Stimulated activated memory B cell treated with anti-CD40 and anti-IgM and Interleukin-4, amounts not matched to agents 10 μg/mL and 1 μg/mL and 100 μg/mL, for 72 hours (primary cell): ENCODE measurements around the gene IGDCC3.

Experiments used
- ATAC-seq: fragments of 150-1000 bp; cut with Tn5 transposase; 2 replicates; pipeline ENCODE4 v1.10.0; 2021
- H3K27ac Mint-ChIP-seq: one replicate; pipeline ENCODE4 v1.8.0; 2022; ENCODE audit warnings: mild to moderate bottlenecking, mixed read lengths
- H3K27me3 Mint-ChIP-seq: one replicate; pipeline ENCODE4 v1.8.0; 2022; ENCODE audit warnings: mixed read lengths
- H3K36me3 Mint-ChIP-seq: one replicate; pipeline ENCODE4 v1.8.0; 2022; ENCODE audit warnings: mixed read lengths
- H3K4me1 Mint-ChIP-seq: one replicate; pipeline ENCODE4 v1.8.0; 2022; ENCODE audit warnings: mixed read lengths
- H3K4me3 Mint-ChIP-seq: one replicate; pipeline ENCODE4 v1.8.0; 2022; ENCODE audit warnings: mild to moderate bottlenecking, moderate library complexity, mixed read lengths
- H3K9me3 Mint-ChIP-seq: one replicate; pipeline ENCODE4 v1.8.0; 2022; ENCODE audit warnings: mixed read lengths

Gene IGDCC3

DNA sequence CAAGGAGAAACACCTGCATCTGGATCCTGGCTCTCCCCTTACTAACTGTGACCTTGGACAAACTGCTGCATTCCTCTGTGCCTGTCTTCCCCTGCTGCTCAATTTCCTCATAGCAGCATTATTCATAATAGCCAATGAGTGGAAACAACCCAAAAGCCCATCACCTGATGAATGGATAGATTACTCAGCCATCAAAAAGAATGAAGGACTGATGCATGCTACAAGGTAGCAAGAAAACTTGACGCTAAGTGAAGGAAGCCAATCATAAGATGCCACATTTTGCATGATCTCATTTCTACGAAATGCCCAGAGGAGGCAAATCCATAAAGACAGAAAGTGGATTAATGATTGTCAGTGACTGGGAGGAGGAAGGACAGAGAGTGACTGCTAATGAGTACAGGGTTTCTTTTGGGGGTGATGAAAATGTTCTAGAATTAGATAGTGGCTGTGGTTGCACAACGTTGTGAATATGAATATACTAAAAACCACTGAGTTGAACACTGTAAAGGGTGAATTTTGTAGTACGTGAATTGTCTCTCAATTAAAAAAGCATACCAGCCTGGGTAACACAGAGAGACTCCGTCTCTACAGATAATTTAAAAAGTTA is 33.8 kb upstream of the IGDCC3 start:
- peaks cover 30% of the 10 kb centered on the region for H3K27me3 Mint-ChIP-seq
- no peak overlapping the region for H3K27ac Mint-ChIP-seq
- H3K9me3 Mint-ChIP-seq = no peaks in the 10 kb centered on the region
- H3K36me3 Mint-ChIP-seq = no peaks in the 10 kb centered on the region
- H3K4me1 Mint-ChIP-seq = peaks cover 31% of the 10 kb centered on the region
- H3K4me3 Mint-ChIP-seq = no peak overlapping the region
- ATAC-seq = no peak

DNA sequence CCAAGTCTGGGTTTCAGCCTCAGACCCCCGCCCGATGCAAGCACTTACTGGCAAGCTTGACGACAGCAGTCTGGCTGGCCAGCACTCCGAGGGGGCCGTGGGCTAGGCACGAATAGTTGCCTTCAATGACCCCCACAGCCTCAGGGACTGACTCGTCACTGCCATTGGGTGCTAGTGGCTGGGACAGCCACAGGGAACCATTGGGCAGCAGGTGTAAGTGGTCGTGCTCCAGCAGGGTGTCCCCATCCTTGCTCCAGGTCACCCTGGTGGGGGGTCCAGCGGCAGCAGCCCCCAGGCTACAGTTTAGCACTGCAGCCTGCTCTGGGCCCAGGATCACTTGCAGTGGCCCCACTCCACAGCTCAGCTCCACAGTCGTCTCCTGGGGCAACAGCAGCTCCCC is 33.2 kb upstream of the IGDCC3 start:
- no peaks in the 10 kb centered on the region for H3K36me3 Mint-ChIP-seq
- H3K27ac Mint-ChIP-seq = no peak overlapping the region
- H3K9me3 Mint-ChIP-seq = no peaks in the 10 kb centered on the region
- no peak for ATAC-seq
- peaks cover 31% of the 10 kb centered on the region for H3K4me1 Mint-ChIP-seq
- H3K4me3 Mint-ChIP-seq = no peak overlapping the region
- peaks cover 31% of the 10 kb centered on the region for H3K27me3 Mint-ChIP-seq

DNA sequence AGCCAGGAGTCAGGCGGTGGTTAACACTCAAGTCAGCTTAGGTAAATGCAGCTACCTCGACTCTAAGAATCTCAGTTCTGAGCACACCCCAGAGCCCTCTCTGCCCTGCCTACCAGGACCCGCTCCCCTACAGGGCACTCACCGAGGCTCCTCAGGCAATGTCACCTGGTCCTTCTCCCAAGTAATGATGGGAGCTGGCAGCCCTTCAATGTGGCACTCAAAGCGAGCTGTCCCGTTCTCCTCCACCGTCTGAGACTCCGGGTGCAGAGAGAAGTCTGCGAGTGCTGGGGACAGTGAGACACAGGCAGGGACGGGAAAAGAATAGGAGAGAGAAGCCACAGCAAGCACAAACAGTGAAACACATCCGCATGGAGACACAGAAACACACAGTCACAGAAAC is 32.2 kb upstream of the IGDCC3 start:
- Mint-ChIP-seq H3K27ac (no peak overlapping the region), H3K27me3 (peaks cover 37% of the 10 kb centered on the region), H3K36me3 (no peaks in the 10 kb centered on the region), H3K4me3 (no peak overlapping the region), H3K9me3 (no peaks in the 10 kb centered on the region), H3K4me1 (peaks cover 31% of the 10 kb centered on the region)
- no peak for ATAC-seq

DNA sequence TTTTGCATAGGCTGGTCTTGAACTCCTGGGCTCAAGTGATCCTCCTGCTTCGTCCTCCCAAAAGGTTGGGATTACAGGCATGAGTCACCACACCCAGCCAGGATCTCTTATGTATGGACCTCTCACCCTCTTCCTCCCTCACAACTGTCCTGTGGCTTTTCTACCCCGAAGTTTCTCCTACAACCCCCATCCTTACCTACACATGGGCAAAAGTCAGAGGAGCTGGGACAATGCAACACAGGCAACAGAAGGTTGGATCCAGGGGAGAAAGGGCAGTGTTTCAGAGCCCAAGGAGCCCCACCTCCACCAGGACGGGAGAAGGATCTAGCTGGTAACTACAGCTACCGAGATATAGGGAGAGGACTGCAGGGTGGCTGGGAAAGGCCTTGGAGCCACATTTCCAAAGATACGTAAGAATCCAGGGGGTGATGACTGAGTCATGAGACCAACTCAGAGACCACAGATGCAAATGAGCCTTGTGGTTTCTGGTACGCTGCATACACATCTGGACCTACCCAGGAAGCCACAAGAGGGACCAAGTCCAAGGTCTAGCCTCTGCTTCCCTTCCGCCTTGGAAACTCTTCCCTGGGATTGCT is 31.3 kb upstream of the IGDCC3 start:
- ATAC-seq = peak; percentile 58
- Mint-ChIP-seq H3K4me3 (no peak overlapping the region), H3K9me3 (no peaks in the 10 kb centered on the region), H3K4me1 (peaks cover 31% of the 10 kb centered on the region), H3K27me3 (peaks cover 43% of the 10 kb centered on the region), H3K36me3 (no peaks in the 10 kb centered on the region), H3K27ac (peak overlapping the region; percentile 14)

DNA sequence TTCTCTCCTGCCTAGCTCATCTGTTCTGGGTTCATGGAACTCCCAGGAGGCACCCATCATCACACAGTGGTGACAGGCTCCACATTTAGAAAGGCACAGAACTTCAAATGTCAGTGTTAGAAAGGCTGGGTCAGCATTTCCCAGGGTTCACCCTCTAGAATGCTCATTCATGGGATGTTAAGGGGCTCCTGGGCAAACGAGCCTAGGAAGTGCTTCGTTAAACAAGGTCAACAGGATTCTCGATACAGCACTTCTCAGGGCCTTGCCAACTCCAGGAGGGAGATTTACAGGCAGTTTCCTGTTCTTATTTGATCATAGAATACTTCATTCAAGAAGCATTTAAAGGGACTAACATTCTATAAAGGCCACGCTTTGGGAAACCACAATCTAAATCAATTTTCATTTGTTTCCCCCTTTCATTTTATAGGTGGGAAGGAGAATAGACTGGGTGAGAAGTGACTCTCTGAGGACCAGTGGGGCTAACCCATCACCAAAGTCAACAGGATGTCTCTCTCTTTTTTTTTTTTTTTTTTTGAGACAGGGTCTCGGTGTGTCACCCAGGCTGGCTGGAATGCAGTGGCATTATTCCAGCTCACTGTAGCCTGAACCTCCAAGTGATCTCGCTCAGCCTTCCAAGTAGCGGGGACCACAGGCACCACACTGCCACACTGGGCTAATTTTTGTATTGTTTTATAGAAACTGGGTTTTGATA is 30.7 kb upstream of the IGDCC3 start:
- Mint-ChIP-seq H3K27ac (peak overlapping the region; percentile 14), H3K27me3 (peaks cover 49% of the 10 kb centered on the region), H3K4me1 (peaks cover 31% of the 10 kb centered on the region), H3K9me3 (no peaks in the 10 kb centered on the region), H3K36me3 (no peaks in the 10 kb centered on the region), H3K4me3 (no peak overlapping the region)
- no peak for ATAC-seq

- H3K36me3 Mint-ChIP-seq = no peaks in the 10 kb centered on the region
- no peak overlapping the region for H3K4me3 Mint-ChIP-seq
- no peaks in the 10 kb centered on the region for H3K9me3 Mint-ChIP-seq
- peaks cover 26% of the 10 kb centered on the region for H3K4me1 Mint-ChIP-seq
- H3K27me3 Mint-ChIP-seq = peaks cover 64% of the 10 kb centered on the region
- no peak overlapping the region for H3K27ac Mint-ChIP-seq
- ATAC-seq = no peak
These were observed 28.7 kb upstream of the IGDCC3 start for GRCh38 chr15:65406424-65407000.

DNA sequence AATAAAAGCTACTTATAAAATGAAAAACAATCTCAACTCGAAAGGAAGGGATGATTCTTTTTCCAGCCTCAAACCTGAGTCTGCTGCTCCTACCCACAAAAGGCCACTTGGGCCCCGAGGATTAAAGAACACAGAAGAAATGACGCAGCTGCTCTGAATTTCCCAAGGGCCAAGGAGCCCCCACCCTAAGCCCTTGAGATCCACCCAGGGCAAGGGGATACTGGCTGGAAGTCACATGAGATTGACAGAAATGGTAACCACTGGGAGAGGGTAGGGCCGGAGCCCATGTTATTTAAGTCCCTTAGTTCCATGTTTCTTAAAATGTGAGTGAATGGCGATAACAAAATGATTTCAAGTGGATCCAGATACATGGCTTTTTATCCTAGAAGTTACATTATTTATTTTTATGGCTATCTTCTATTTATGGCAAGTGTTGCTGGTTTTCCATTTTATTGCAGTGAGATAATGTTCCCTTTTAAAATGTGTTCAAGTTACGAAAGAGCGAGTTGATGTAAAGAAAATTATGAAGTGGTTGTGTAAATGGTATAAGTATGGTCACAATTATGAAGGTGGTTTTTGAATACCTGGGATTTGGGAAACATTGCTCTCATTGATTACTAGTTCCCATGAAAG is 28.1 kb upstream of the IGDCC3 start:
- no peak for ATAC-seq
- Mint-ChIP-seq H3K27me3 (peaks cover 70% of the 10 kb centered on the region), H3K9me3 (no peaks in the 10 kb centered on the region), H3K4me1 (peaks cover 28% of the 10 kb centered on the region), H3K36me3 (no peaks in the 10 kb centered on the region), H3K4me3 (no peak overlapping the region), H3K27ac (no peak overlapping the region)

DNA sequence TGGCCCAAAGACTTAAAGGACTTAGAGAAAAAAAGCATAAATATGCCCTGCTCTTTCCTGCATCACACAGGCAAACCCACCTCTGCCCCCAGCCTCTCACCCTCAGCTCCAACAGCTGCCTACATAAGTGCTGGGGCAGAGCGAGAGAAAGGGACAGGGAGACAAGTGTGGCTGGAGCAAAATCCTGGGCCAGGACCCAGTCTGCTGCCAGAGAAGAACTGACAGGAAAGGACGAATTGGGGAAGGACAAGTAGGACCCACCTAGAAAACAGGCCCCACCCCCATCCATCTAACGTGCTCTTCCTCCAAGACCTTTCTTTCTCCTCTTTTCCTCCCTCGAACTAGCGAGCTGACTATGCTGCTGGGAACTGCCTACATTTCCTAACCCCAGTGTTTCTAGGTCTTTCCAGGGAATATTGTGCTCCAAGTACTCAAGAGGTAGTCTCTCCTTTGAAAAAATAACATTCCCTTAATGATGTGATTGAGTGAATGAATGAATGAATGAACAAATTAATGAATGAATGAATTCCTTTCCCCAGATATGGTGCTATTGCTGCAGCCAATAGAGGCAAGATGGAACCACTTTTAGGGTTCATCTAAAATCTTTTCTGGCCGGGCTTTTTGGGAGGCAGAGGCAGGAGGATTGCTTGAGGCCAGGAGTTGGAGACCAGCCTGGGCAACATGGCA is 26.5 kb upstream of the IGDCC3 start:
- Mint-ChIP-seq H3K27me3 (peaks cover 61% of the 10 kb centered on the region), H3K27ac (no peak overlapping the region), H3K36me3 (no peaks in the 10 kb centered on the region), H3K9me3 (no peaks in the 10 kb centered on the region), H3K4me3 (no peak overlapping the region), H3K4me1 (peaks cover 17% of the 10 kb centered on the region)
- ATAC-seq = no peak

GRCh38 chr15:65402961-65403360 is 25.2 kb upstream of the IGDCC3 start:
- no peak for ATAC-seq
- Mint-ChIP-seq H3K36me3 (no peaks in the 10 kb centered on the region), H3K4me1 (peaks cover 8% of the 10 kb centered on the region), H3K27me3 (peaks cover 66% of the 10 kb centered on the region), H3K9me3 (no peaks in the 10 kb centered on the region), H3K27ac (no peak overlapping the region), H3K4me3 (no peak overlapping the region)

- ATAC-seq = no peak
- H3K4me3 Mint-ChIP-seq = no peak overlapping the region
- no peak overlapping the region for H3K27ac Mint-ChIP-seq
- H3K36me3 Mint-ChIP-seq = no peaks in the 10 kb centered on the region
- H3K9me3 Mint-ChIP-seq = no peaks in the 10 kb centered on the region
- peaks cover 11% of the 10 kb centered on the region for H3K4me1 Mint-ChIP-seq
- H3K27me3 Mint-ChIP-seq = peaks cover 75% of the 10 kb centered on the region
These were observed 23.9 kb upstream of the IGDCC3 start for GRCh38 chr15:65401611-65402240.

- Mint-ChIP-seq H3K9me3 (no peaks in the 10 kb centered on the region), H3K4me3 (no peak overlapping the region), H3K36me3 (no peaks in the 10 kb centered on the region), H3K27ac (no peak overlapping the region), H3K4me1 (peaks cover 19% of the 10 kb centered on the region), H3K27me3 (peaks cover 75% of the 10 kb centered on the region)
- peak; percentile 78 for ATAC-seq
These were observed 23.2 kb upstream of the IGDCC3 start for GRCh38 chr15:65400760-65401610.

- Mint-ChIP-seq H3K4me1 (peaks cover 20% of the 10 kb centered on the region), H3K4me3 (no peak overlapping the region), H3K27ac (no peak overlapping the region), H3K36me3 (no peaks in the 10 kb centered on the region), H3K27me3 (peaks cover 78% of the 10 kb centered on the region), H3K9me3 (no peaks in the 10 kb centered on the region)
- ATAC-seq = no peak
These were observed 22.2 kb upstream of the IGDCC3 start for GRCh38 chr15:65399997-65400396.

GRCh38 chr15:65399001-65399706 is 21.4 kb upstream of the IGDCC3 start:
- H3K27ac Mint-ChIP-seq = no peak overlapping the region
- no peak overlapping the region for H3K4me3 Mint-ChIP-seq
- no peaks in the 10 kb centered on the region for H3K36me3 Mint-ChIP-seq
- H3K9me3 Mint-ChIP-seq = no peaks in the 10 kb centered on the region
- peaks cover 20% of the 10 kb centered on the region for H3K4me1 Mint-ChIP-seq
- H3K27me3 Mint-ChIP-seq = peaks cover 81% of the 10 kb centered on the region
- ATAC-seq = no peak
